GM21825 (cell line): Measurements from ENCODE around the gene CFAP410.
A peak's percentile ranks its signal among the peaks of the same experiment; 100 is the strongest.

Source experiments
- ATAC-seq: cut with Tn5 transposase; IDR thresholded peaks from one replicate; pipeline ENCODE4 v1.9.1; 2021; ENCODE audit warnings: mild to moderate bottlenecking, moderate library complexity; ENCODE audit not compliant: unreplicated experiment

CFAP410 gene

DNA sequence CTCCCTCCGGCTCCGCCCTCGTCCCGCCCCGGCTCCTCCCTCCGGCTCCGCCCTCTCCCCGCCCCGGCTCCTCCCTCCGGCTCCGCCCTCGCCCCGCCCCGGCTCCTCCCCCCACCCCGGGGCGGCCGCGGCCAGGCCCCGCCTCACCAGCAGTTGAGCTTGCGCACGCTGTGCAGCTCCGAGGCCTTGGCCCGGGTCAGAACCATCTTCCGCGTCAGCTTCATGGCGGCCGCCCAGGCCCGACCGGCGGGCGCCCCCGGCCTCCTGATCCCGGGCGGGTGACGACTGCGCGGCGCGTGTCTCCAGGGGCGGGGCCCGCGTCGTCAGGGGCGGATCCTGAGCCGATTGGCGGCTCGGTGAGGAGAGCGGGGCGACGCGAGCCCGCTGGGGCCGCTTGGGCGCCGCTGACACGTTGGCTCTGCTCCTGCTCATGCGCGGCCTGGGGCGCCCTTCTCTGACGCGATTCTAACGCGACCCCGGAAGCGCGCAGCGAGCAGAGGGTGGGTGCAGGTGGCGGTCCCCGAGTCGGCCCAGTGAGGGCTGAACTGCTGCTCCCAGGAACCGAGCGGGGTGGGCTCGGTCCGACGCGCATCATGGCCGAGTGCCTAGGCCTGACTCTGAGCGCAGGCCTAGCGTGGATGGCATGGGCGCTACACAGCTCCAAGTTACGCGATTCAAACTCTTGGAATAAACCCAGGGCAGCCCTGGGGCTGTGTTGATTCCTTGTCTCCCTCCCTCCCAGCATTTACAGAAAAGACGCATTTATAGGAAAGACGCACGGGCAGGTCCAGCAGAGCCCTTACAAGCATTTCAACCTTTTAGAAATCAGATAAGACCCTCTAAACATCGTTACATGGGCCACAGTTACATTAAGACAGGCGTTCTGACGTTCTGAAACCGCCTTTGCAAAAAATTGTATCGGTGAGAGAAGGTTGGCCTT, at the start of gene CFAP410:
CFAP410 (minus strand) TSS at position 420 of the 940 bp plus-strand sequence; CDS start at position 224, 196 bp downstream.
- peak; percentile 81 for ATAC-seq

DNA sequence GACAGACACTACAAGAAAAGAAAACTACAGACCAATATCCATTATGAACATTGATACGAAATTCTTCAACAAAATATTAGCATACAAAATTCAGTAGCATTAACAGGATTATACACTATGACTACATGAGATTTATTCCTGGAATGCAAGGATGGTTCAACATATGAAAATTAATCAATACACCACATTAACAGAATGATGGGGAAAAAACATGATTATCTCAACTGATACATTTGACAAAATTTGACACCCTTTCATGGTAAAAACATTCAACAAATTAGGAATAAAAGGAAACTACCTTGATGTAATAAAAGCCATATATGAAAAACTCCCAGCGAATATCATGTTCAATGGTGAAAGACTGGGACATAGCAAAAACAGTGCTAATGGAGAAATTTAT, 45.8 kb upstream of the CFAP410 start:
- ATAC-seq = no peak

DNA sequence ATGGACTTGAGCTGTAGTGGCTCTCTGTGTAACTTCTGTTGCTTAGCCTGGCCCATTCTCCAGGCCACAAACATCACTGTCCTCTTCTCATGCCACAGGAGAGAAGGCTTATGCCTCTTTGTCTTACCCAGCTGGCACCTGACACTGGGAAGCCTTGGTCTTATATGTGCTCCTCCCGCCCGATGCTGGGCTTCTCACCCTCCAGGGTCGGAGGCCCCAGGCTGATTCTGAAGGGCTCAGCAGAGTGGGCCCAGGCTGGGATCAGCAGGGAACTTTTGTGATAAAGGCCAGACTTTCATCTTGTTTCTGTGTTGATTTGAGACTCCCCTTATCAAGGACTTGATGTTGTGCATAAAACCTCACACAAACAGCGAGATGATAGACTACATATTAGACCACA, 44.0 kb upstream of the CFAP410 start:
- no peak for ATAC-seq

DNA sequence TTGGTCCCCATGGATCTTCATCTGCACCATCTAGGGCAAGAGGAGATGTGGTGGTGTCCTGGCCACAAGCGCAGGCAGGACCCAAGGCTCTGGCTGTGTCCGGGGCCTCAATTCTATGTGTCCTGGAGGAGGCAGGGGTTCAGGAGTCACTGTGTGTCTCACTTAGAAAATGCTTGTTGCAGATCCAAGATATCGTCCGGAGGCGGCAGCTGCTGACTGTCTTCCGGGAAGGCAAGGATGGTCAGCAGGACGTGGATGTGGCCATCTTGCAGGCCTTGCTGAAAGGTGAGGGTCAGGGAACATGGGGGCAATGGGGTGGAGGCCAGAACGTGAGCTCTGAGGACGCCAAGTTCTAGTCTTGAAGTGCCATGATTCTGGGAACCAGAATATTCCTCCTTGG, 43.3 kb upstream of the CFAP410 start:
- no peak for ATAC-seq

DNA sequence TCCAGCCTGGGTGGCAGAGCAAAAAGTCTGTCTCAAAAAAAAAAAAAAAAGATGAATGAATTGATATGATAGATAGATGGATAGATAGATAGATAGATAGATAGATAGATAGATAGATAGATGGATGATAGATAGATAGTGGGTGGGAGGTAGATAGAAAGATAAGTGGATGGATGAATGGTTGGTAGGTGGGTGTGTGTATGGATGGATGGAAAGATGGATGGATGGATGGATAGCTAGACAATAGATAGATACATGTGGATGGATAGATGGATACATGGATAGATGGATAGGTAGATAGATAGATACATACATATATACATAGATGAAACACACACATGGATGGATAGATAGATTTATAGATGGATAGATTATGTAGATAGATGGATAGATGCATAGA, 42.7 kb upstream of the CFAP410 start:
- no peak for ATAC-seq

DNA sequence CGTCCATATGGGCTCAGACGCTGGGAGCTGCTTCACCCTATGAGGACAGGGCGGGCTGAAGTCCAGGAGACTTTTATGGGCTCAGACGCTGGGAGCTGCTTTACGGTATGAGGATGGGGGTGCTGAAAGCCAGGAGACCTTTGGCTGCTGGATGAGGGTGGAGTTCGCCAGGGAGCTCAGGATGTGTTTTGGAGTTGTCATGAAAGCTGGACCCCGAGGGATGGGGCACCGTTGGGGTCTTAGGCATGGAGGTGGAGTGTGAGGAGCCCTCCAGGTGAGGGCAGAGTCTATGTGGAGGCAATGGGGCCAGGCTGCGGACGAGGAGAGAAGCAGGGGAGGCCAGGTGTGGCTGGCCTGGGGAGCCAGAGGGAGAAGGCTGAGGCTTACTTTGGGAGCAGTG, 41.7 kb upstream of the CFAP410 start:
- ATAC-seq = no peak

DNA sequence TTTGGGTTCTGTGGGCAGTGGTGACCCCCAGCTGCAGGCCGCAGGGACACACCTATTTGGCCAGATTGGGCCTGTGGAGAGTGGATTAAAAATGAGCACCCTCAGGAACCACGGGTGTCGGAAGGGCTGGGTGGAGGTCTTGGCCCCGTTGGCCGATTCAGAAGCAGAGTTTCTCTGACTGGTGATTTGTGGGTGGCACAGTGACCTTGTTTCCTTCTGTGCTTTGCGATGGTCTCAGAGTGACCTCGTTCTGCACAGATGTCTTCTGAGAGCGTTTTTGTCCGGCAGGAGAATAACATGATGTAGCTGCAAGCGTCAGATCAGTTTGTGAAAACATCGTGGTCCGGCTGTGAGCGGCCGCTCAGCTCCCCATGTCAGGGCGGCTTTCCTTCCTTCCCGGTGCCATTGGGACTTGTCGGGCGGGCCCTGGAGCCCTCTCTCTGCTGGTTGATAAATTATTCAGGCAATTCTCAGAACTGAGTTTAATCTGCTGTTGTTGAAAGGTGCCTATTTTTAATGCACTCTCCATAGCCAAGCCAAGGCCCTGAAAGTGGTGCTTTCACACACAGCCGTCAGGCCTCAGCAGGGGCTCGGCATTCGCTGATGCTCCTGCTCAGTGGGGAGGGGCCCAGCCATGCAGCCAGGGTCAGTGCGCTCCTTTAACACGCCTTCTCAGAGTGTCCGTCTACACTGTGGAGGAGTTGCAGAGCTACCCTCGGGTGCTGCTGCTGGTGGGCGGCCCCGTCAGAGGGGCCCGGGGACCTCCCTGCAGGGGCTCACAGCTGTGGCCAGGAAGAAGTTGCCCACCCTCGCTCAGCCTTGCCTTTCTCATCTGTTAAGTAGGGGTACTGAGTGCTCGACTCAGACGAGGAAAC, 41.0 kb upstream of the CFAP410 start:
- no peak for ATAC-seq

DNA sequence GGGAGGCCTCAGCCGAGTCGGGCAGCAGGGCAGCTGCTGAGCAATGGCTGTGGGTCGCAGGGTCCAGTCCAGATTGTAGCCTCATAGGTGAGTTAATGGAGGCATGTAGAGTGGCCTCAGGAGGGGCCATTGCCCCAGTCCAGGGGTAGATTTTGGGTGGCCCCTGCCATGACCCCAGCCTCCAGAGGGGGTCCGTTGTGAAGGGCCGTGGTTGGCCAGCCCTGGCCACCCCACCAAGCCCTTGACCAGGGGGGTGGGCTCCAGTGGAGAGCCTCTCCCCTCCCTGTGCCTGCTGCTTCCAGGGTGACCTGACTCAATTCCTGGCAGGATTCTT, 40.3 kb upstream of the CFAP410 start:
- ATAC-seq = no peak

DNA sequence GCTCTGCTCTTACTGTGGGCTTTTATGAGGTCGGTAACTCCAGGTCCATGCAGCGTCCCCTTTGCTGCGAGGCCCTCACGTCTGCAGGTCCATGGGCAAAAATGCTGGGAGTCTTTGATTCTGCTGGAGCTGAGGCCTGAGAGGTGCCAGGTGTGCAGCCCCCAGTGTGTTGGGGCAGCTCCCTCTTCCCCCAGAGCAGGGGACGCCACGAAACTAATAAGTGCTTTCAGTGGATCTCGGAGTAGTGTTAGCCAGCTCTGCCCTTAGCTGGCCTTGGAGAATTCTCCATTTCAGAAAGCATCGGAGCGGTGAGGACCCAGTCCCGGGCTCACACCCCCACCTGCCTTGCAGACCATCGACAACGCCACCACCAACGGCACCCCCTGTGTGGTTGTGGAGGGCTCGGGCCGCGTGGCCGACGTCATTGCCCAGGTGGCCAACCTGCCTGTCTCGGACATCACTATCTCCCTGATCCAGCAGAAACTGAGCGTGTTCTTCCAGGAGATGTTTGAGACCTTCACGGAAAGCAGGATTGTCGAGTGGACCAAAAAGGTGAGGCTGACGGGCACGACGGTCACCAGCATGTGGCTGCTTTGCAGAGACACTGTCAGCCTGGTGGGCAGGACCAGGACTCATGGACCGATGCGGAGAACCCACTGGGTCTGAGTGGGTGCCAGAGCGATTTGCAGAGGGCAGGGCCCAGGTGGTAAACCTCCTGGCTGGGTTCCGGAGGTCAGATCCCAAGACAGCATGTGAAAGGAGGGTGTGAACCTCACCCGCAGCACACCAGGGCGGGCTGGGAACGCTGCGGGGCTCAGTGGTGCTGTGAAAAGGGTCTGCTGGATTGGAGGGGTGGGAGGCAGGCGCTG, 39.7 kb upstream of the CFAP410 start:
- ATAC-seq = no peak

DNA sequence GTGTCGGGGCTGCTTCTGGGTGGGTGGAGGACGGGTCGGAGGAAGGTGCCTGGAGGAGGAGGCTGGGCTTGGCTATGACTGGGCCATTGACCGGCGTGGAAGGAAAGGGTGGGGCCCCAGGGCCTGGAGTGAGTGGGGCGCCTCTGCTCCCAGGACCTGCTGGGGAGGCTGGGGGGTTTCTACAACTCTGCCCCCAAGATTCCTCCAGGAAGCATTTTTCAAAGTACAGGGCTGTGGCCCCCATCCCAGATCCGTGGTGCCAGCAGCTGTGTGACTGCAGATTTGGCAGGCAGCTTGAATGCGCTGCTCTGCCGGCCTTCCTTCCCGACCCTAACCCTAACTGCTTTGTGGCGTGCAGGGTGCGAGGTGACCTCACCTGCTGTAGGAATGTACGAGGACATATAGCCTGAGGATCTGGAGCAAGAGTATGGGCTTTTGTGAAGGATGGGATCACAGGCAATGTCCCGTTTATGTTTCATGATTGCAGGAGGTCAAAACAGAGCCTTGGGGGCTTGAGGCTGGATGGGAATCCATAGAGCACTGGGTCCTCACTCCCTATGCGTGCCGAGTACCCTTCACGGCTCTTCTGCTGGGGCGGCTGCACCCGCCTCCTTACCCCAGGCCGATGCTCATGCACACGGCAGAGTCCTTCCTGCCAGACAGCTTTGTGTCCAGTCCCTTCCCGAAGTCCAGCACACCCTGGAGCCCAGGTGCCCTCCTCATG, 38.9 kb upstream of the CFAP410 start:
- ATAC-seq = no peak

DNA sequence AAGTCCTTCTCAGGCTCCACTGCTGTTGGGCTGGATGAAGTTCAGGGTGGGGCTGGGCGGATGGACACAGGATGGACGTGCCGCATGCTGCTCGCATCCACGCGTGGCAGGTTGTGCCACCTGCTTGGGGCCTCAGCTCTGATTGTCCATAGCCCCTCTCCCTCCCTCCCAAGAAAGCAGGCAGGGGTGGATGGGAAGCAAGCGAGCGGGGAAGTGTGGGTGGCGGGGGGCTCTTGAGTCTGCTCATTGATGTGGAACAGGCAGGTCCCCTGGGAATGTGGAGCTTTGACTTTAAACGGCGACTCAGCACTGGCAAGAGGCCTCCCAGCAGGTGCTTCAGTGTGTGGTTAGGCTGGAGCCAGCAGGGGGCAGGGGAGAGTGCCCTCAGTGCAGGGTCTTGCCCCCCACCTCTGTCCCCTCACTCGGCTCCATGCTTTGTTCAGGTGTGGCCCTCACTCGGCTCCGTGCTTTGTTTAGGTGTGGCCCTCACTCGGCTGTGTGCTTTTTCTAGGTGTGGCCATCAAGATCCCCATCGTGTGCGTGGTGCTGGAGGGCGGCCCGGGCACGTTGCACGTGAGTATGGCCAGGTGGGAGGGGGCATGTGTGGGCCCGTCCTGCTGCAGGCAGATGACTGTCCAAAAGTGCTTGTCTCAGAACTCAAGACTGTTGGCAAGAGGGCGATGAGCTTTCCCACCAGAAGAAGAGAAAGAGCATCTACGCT, 38.2 kb upstream of the CFAP410 start:
- ATAC-seq = no peak

DNA sequence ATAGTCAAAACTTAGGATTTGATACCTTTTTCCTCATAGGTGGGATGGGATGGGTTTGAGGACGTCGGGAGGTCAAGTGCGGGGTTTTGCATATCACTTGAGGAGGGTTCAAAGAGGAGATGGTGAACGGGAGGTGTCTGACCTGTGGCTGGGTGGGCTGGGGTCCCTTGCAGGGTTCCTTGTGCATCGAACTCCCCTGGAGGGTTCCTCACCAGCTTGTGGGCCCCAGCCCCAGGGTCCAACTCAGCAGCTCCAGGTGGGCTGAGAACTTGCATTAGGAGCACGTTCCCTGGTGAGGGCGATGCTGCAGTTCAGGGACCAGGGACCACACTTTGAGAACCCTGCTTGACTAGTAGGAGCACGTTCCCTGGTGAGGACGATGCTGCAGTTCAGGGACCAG, 37.4 kb upstream of the CFAP410 start:
- ATAC-seq = no peak

DNA sequence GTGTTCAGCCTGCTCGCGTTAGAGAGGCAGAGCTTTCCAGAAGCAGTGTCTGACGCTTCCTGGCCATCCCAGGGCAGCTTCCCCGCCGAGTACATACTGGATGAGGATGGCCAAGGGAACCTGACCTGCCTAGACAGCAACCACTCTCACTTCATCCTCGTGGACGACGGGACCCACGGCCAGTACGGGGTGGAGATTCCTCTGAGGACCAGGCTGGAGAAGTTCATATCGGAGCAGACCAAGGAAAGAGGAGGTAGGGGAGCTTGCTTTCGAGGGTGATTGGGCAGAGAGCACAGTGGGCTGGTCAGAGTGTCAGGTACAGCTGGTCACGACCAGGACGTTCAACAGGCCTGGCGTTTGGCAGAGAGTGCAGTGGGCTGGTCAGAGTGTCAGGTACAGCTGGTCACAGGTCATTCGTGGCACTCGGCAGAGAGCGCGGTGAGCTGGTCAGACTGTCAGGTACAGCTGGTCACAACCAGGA, 36.6 kb upstream of the CFAP410 start:
- ATAC-seq = no peak

DNA sequence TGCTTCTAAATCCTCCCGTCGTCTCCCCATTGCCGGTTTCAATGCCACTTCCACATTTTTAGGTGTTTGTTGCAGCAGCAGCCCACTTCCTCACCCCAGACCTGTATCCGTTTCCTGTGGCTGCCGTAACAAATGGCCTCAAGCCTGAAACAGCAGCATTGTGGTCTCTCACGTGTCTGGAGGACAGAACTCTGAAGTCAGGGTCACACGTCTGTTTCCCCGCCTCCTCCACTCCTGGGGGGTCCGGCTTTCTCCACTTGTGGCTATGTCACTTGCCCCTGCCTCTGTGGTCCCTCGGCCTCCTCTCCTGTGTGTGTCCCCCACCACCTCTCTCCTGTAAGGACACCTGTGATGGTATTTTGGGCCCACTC, 36.1 kb upstream of the CFAP410 start:
- ATAC-seq = no peak

DNA sequence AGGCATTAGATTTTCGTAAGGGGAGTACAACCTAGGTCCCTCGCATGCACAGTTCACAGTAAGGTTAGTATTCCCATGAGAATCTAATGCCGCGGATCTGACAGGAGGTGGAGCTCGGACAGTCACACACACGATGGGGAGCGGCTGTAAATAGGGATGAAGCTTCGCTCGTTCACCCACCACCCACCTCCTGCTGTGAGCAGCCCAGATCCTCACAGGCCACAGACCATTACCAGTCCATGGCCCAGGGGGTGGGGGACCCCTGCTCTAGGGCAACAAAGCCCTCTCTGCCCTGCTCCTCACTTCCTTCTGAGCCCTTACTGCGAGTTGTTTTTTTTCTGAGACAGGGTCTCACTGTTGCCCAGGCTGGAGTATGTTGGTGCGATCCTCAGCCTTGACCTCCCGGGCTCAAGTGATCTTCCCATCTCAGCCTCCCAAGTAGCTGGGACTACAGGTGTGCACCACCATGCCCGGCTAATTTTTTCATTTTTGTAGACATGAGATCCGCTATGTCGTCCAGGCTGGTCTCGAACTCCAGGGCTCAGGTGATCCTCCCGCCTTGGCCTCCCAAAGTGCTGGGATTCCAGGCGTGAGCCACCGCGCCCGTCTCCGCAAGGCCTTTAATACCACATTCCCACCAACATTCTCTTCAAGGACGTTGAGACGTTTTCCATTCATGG, 35.6 kb upstream of the CFAP410 start:
- no peak for ATAC-seq

DNA sequence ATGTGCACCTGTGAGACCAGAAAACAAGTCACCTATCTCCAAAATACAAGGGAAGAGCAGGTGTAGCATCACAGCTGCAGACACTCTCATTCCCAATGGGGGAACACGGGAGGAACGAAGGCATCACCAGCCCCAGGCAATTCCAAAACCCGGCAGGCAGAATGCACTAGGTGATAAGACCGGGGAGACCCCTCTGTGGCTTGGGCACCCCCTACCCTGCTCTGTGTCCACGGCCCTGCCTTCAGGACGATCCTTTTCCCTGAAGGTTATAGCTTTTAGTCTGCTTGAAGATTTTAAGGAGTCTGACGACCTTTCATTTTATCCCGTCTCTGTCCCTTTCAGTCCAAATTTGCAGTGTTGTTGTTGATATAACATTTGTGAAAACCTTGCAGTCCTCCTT, 33.4 kb upstream of the CFAP410 start:
- no peak for ATAC-seq

DNA sequence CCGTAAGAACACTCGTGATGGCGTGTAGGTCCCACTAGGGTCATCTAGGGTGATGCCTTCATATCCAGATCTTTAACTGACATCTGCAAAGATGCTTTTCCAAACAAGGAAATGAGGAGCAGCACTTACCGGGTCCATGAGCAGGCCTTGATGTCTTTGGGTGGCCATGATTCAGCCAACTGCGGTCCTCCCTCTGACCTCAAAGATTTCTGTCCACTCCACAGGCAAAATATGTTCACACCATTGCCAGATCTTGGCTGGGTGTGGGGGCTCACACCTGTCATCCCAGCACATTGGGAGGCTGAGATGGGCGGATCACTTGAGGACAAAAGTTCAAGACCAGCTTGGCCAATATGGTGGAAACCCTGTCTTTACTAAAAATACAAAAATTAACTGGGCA, 32.4 kb upstream of the CFAP410 start:
- ATAC-seq = no peak

DNA sequence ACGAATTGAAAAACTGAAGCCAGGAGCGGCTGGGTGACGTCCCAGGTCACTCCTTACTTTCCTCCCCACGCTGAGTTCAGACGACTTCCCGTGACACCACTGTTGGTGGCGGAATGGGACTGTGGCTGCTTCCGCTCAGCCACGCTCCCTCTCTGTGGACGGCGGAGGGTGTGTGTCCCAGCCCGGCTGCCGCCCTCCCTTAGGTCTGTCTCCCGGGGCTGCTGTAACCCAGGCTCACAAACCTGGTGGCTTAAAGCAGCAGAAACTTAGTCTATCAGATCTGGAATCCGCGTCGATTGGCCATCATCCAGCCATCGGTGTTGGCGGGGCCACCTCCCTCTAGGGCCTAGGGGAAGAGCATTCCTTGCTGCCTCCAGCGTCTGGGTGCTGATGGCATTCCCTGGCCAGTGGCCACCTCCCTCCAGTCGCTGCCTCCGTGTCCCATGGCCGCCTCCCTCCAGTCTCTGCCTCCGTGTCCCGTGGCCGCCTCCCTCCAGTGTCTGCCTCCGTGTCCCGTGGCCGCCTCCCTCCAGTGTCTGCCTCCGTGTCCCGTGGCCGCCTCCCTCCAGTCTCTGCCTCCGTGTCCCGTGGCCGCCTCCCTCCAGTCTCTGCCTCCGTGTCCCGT, 31.7 kb upstream of the CFAP410 start:
- no peak for ATAC-seq
